ENCODE measurements around the gene OSMR.
A peak's percentile ranks its signal among the peaks of the same experiment; 100 is the strongest.

Gene OSMR

DNA sequence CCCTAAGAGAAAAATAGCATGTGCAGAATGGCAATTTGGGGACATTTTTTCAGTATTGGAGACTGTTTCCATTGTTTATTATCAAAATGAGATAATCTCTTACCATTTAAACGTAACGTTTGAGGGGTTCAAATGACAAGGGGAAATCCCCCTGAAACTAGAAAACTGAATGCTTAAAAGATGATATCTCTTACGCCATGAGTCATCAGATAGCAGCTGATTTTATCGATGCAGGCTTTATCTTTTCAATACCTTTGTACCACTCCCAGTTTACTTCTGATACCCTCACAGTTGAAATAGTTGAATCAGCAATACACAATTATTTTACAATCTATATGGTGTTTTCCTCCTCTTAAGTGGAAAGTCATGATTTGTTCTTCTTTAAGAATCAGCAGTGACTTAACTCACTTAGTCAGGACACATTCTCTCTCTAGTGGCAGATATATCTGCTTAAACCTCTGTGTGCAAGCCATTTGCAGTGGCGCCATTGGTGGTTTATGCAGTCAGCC, 29.2 kb downstream of the OSMR start:
- DNase-seq: no peak

DNA sequence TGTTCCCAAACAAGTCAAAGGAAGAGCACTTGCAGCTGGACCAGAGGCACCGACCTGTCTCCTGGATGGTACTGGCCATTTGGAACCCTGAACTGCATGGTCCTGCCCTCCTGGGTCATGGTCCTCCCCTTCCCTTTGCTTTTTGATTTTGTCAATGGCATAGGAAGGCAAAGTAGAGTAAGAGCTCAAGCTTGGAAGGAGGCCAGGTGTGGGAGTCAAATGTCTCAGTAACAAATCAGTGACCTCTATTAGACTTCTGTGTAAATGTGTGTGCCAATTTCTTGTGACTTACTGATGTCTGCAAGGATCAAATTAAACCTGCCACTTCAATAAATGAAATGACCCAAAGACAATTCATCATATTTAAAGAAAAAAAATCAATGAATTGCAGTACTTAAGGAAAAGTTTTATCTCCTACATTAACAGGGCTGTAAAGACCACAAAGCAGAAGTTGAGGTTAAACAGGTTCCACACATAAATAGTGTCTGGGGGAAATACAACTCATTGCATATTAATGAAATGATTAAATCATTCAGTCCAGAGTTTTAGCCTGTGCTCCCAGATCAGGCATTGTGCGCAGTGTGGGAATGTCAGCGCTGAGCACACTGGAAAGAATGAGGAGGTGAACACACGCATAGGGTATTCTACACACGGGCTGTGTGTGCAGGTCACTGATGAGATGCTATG, 32.7 kb downstream of the OSMR start:
- DNase-seq: no peak

DNA sequence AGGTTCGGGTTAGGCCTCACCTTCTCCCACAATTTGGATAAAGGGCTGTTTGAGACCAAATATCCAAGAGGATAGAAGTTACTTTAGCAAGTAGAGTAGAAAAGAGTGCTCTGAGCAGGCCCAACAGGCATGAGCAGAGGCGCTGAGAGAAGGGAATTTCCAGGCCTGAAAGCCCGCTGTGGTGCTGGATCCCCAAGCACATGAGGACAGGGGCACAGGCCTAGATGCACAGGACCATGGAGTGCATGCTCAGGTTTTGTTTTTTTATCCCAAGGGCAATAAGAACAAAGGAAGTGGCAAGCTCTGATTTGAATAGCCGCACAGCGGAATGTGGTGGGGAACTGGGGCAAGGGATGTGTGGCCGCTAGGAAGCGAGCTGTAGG, 33.3 kb downstream of the OSMR start:
- DNase-seq: no peak

DNA sequence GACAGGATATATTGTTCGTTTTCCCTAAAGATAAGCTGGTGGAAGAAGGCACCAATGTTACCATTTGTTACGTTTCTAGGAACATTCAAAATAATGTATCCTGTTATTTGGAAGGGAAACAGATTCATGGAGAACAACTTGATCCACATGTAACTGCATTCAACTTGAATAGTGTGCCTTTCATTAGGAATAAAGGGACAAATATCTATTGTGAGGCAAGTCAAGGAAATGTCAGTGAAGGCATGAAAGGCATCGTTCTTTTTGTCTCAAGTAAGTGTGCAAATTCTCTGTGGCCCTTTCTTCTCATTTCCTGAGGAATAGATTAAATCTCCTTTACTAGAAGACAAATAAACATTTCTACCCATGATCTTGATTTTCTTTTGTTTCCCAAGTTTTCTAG, 38.0 kb downstream of the OSMR start:
- no peak for DNase-seq

DNA sequence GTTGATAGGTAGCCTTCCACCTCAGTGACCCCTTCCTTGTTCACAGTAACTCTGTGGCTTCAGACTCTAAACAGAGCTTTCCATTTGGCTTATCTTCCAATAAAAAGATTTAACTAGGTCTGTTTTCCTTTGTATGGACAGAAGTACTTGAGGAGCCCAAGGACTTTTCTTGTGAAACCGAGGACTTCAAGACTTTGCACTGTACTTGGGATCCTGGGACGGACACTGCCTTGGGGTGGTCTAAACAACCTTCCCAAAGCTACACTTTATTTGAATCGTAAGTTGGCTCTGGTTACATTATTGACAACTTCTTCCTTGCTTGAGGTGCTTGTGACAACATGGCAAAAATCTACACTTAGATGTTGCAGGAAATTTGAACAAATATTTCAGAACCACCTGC, 39.4 kb downstream of the OSMR start:
- no peak for DNase-seq

DNA sequence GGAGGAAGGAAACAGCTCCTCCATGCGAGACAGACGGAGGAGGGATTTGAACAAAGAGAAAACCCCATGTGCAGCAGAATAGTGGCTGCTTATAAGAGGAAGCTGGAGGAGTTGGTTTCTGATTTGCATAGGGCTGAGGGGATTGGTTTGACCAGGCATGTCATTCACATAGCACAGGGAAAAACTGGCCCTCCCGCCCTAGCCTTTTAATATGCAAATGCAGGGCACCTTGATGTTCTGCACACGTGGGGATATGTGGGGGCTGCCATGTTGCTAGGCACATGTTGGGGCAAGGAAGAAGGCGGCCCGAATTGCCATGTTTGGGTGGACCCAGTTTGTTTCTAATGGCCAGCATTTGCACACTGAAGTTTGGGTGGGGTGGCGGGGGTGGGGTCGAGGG, 42.2 kb downstream of the OSMR start:
- peak; percentile 51 for DNase-seq

DNA sequence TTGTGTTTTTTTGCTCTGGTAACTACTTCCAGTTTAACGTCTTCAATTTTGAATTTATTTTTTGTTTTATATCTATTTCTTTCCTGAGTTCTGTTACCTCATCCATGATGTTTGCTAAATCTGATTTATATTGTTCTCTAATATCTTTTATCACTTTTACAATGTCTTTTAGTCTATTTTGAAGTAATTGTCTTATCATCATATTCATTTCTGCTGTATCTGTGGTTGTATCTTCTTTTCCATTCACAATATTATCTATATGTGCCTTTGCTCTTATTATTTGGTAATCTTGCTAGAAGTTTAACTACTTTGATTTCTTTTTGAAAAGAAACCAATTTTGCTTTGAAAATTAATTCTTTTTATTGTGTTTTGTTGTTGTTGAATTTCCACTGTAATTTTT, 43.6 kb downstream of the OSMR start:
- DNase-seq: no peak

DNA sequence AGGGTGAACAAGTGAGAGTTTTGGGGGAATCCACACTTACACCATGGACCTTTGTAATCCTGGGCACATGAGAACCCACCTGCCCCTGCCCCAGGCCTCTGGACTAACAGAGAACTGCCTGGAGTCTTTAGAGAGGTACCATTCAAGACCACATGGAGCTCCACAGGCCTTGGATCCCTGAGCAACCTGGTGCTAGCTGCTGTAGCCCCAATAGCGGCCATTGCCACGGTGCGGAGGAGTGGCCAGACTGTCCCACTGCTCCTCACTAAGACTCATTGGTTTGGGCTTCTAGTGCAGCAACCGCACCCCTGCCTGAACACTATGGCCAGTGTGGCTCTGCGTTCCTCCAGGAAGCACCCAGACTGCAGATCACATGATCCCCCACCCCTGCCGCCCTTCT, 45.8 kb downstream of the OSMR start:
- no peak for DNase-seq

DNA sequence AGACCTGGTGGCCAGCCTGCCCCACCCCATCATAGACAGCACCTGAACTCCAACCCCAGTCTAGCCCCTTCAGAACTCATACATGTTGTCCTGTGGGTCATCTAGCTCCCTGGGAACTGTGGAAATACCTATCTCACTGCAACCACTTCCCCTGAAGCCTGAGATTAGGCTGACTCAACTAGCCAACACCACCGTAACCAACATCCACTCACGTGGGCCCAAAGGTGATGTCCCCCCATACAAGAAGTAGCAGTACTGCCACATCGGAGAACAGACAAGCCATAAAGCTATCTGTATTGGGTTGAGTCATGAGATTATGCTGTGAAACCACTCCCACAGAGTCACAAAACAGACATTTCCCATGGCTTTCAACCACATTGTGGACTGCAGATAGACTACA, 46.6 kb downstream of the OSMR start:
- no peak for DNase-seq

DNA sequence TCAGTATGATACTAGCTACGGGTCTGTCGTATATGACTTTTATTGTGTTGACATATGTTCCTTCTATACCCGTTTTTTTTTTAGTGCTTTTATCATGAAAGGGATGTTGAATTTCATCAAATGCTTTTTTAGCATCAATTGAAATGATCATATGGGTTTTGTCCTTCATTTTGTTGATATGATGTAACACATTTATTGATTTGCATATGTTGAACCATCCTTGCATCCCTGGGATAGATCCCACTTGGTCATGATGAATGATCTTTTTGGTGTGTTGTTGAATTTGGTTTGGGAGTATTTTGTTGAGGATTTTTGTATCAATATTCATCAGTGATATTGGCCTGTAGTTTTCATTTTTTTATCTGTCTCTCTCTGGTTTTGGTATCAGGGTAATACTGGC, 50.9 kb downstream of the OSMR start:
- DNase-seq: no peak

DNA sequence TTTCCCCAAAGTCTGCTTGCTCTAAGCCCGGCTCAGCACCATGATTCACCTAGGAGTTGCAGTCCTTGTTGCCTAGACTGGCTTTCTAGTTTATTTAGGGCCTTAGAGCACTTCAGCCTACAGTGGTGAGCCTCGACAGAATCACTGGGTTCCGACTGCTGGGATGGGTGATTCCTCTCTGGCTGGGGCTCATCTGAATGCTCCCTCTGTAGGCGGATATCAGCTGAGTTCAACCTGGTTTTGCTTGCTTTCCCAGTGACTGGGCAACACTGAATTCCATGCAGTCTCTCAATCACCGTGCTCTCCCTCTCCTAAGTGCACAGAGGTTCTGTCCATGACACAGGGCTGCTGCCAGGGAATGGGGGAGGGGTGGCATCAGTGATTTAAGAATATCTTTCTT, 54.1 kb downstream of the OSMR start:
- DNase-seq: no peak

DNA sequence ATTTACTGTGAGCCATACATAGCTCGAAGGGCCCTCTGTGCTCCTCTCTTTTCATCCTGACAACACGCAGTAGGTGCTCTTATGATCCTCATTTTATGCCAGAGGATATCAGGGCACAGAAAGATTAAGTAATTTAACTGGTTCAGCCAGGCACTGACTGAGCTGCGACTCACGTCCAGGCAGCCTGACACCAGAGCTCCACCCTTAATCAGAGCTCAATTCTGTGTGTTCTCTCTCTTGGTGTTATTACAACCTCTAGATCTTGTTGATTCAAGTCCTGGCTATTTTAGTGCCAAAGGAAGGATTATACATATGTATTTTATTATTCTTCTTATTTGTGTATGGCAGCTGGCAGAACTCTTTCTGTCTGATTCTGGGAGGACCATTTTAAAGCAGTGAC, 59.7 kb downstream of the OSMR start:
- no peak for DNase-seq

DNA sequence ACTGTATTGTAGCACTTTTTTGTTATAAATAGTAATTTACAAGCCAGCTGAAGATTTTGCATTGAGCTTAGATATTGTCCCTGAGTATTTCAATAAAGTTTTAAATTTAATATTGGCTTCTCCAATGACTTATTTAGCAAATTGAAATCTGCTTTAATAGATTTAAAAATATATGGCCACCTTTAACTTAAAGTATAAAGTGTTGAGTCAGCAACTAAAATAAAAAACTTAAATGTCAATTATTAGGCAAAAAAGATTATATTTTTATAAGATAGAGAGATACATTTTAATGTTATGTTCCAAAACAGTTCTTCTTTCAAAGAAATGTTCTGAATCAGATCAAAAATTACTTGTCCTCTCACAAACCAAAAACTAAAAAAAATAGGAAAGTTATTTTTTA, 60.7 kb downstream of the OSMR start:
- DNase-seq: no peak

DNA sequence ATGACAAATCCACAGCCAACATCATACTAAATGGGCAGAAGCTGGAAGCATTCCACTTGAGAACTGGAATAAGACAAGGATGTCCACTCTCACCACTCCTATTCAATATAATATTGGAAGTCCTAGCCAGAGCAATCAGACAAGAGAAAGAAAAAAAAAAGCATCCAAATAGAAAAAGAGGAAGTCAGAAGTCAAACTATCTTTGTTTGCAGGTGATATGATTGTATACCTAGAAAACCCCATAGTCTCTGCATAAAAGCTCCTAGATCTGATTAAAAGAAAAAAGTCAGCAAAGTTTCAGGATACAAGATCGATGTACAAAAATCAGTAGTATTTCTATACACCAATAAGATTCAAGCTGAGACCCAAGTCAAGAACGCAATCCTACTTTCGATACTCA, 66.1 kb downstream of the OSMR start:
- DNase-seq: no peak

DNA sequence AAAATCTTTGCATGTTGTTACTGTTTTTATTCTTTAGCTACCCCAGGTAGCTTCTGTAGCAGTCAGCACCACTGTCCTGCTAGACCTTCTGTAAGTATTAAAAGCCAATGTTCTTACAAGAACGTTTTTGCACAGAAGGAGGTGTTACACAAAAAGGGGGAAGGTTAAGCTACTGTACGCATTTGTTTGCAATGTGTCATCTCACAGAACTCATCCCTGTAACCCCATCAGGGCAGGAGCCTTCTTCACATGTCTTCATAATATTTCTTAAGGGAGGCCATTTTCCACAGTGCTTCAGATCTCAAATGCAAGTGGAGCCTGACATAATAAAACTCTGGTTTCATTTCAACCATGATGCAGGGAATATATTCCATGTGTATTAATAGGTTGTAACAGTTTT, 67.9 kb downstream of the OSMR start:
- DNase-seq: no peak

DNA sequence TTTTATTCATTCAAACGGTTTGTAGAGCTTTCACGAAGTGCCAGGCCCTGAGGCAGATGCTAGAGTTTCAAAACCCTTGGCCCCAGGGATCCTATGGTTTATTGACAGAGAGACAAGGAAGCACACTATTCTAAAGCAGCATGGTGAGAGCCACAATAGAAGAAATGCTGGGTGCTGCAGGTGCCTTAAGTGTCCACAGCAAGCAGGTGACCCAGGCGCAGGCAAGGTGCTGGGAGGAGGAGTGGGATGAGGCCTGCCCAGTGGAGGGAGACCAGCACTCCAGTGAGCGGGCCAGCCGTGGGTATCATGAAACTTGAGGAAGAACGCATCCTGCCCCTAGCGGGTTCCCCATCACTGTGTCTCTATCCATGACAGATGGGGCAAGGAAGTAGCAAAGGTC, 71.0 kb downstream of the OSMR start:
- no peak for DNase-seq

DNA sequence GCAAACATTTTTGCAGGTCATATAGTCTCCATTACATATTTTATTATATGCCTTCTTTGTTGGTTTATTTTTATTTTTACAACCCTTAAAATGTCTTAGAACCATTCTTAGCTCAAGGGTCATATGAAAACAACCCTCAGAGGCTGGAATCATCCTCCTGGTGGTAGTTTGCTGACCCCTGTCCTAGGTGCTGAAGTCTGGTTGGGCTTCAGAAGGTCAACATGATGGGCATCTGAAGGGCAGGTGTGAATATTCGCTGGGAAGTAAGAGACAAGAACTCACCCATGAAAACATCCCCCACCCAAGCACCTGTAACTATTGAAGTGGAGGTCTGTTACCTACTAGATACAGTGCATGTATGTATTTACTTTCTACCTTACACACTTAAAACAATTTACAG, 75.4 kb downstream of the OSMR start:
- no peak for DNase-seq

DNA sequence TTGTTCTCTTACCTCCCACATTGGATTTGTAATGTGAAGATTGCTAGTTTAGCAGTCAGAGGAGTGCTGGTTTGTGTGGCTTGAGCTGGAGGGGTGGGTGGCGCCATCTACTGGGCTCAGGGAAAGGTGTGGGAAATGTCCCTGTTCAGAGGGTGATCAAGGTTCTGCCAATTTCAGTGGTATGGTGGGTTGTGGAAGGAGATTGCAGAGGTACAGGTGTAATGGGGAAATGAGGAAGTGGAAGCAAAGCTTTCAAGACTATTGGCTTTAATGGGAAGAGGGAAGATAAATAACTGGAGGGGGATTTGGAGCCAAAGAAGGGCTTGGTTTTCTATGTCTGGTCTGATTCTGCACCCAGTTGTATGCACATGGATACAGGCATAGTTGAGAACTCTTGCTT, 76.4 kb downstream of the OSMR start:
- no peak for DNase-seq

DNA sequence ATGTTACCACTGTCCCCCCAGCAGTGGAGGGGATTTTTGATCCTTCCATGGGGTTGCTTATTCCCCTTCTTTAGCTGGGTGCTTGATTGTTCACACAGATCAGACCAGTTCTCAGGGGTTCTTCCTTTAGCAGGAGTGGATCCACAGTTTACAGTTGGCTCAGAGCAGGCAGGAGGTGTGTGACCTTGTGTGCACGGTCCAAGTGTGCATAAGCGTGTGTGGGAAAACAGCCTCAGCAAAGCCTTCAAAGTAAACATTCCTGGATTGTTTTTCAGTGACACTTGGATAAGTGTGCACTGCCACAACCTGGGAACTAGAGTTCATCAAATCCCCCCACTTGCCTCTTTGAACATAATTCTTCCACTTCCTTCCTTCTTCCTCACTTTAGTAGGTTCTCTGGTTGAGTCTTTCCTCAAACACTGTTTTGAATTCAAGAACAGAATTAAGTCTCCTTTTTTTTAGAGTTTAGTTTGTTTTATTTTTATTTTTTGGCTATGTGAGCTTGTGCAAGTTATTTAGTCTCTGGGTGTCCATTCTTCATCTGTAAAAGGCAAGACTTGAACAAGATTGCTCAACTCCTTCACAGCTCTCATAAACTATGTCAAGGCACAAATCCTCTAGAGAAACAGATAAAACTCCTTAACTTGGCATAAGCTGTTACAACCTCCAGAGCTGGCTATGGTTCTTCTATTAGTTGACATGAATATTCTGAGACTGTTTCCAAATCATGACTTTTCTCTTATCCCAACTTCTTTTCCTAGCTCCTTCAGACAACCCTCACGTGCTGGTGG, 78.0 kb downstream of the OSMR start:
- DNase-seq: no peak

DNA sequence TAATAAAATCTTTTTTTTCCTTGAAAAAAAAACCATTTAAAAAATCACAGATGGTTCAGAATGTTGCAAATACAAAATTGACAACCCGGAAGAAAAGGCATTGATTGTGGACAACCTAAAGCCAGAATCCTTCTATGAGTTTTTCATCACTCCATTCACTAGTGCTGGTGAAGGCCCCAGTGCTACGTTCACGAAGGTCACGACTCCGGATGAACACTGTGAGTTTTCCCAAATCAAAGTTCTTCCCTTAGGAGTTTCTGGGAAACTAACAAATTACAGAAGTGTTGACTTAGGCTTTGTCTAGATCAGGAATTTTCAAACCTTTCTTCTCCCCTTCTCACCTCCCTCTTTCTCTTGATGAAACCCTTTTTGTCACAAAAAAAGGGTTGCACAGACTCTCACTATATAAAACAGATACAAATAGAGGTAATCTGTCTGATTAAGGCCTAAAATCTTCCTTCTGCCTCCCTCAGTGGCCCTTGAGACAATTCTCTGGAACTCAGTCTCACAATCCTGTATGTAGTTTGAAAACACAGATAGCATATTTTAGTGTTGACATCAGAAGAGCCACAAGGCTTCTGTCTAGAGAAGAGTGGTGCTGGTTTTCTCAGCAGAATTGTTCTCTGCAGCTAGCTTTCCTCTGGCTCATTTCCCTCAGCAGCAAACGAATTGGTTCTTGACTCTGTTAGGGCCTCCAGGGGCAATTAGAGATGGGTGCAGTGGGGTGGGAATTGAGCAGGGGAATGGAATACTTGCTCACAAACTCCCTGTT, 79.5 kb downstream of the OSMR start:
- no peak for DNase-seq

DNA sequence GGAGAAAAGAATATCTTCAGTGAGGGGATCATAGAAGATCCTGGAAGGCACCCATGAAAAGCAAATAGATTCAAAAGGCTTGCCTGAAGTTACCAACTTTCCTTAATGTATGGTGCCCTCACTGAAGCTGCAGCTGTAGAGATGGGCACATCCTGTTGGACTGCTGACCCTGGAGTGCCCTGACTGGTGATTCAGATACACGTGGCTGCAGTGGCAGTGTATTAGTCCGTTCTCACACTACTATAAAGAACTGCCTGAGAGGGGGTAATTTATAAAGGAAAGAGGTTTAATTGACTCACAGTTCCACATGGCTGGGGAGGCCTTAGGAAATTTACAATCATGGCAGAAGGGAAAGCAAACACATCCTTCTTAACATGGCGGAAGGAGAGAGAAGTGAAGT, 80.3 kb downstream of the OSMR start:
- DNase-seq: no peak

DNA sequence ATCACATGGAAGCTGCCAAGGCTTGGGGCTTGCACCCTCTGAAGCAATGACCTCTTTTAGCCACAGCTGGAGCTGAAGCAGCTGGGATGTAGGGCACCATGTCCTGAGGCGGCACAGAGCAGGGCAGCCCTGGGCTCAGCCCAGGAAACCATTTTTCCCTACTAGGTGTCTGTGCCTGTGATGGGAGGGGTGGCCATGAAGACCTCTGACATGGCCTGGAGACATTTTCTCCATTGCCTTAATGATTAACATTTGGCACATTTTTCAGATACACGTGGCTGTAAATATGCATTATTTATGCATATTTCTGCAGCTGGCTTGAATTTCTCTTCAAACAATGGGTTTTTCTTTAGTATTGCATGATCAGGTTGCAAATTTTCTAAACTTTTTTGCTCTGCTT, 81.7 kb downstream of the OSMR start:
- DNase-seq: no peak

DNA sequence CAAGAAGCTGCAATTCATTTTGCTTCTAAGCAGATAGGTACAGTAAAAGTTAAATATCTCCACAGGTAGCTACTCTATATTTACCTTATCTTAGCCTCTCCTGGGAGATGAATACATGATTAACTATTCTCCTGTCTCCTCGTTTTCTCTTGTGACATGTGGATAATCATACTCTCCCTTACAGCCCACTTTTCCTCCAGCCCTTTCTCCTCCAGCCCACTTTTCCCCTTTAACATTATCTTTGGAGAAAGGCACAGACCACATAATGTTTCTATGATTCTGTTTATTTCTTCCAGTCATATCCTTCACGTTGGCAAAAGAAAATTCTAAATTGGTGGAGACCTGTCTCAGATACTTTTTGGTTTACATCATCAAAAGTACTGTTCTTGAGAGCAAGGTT, 84.0 kb downstream of the OSMR start:
- DNase-seq: no peak

DNA sequence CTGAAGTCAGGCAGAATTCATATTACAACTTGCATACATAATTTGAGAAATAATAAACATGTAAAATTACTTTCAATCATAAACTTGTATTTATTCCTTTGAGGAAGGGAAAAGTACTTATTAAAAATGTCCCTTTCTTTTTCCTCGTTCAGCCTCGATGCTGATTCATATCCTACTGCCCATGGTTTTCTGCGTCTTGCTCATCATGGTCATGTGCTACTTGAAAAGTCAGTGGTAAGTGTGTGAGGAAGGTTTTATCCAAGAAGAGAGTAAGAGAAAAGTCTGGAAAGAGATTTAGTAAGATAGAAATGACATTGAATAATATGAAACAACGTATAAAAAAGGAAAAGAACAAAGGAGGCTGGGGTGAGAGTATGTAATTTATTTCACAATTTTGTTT, 85.9 kb downstream of the OSMR start:
- DNase-seq: no peak

Measured in NCI-H1048 (cell line).